HG02610 (cell line): ENCODE data around the gene MAGEA9B.
"Not testable (repeated sequence)": the region's sequence is repeated elsewhere in the genome, so short reads cannot be mapped to it uniquely, and the experiment has no call there.

Experiments used
- ATAC-seq: cut with Tn5 transposase; IDR thresholded peaks from one replicate; pipeline ENCODE4 v1.9.1; 2021; ENCODE audit warnings: mild to moderate bottlenecking, moderate library complexity; ENCODE audit not compliant: unreplicated experiment

The MAGEA9B gene

GRCh38 chrX:149572743-149573142 lies 14.5 kb downstream of the MAGEA9B start:
- no peak for ATAC-seq

GRCh38 chrX:149571770-149572169 lies 15.5 kb downstream of the MAGEA9B start:
- ATAC-seq, result no peak

GRCh38 chrX:149570668-149571067 lies 16.6 kb downstream of the MAGEA9B start:
- no peak for ATAC-seq

GRCh38 chrX:149569770-149570169 lies 17.5 kb downstream of the MAGEA9B start:
- peak; percentile 31 for ATAC-seq

GRCh38 chrX:149568701-149569296 lies 18.5 kb downstream of the MAGEA9B start:
- no peak for ATAC-seq

GRCh38 chrX:149567621-149568417 lies 19.4 kb downstream of the MAGEA9B start:
- ATAC-seq, result no peak

- no peak for ATAC-seq
These were observed 23.9 kb downstream of the MAGEA9B start for GRCh38 chrX:149563359-149563758.

GRCh38 chrX:149555251-149555650 lies 32.0 kb downstream of the MAGEA9B start:
- ATAC-seq, result not testable (repeated sequence)

GRCh38 chrX:149551939-149552248 lies 35.4 kb downstream of the MAGEA9B start:
- ATAC-seq, result not testable (repeated sequence)

- peak; percentile 70 for ATAC-seq
These were observed 35.9 kb downstream of the MAGEA9B start for GRCh38 chrX:149551245-149551938.

- ATAC-seq, result not testable (repeated sequence)
These were observed 36.8 kb downstream of the MAGEA9B start for GRCh38 chrX:149550454-149550853.

GRCh38 chrX:149549701-149550100 lies 37.6 kb downstream of the MAGEA9B start, which contains the start of gene HSFX3:
Gene HSFX3 (minus strand): TSS chrX:149549924. CDS start chrX:149549852, 72 bp downstream.
- ATAC-seq, result not testable (repeated sequence)

GRCh38 chrX:149547782-149548181 lies 39.5 kb downstream of the MAGEA9B start:
- ATAC-seq, result not testable (repeated sequence)

GRCh38 chrX:149546962-149547361 lies 40.3 kb downstream of the MAGEA9B start:
- ATAC-seq, result not testable (repeated sequence)

- ATAC-seq, result not testable (repeated sequence)
These were observed 41.4 kb downstream of the MAGEA9B start for GRCh38 chrX:149545545-149546543.

GRCh38 chrX:149541521-149542047 lies 45.7 kb downstream of the MAGEA9B start:
- no peak for ATAC-seq

GRCh38 chrX:149540621-149541520 lies 46.4 kb downstream of the MAGEA9B start, which contains the start of gene EOLA1:
Gene EOLA1 (plus strand): TSS chrX:149541012. CDS start chrX:149545631, 4,619 bp downstream.
- peak; percentile 79 for ATAC-seq

- ATAC-seq, result peak; percentile 18
These were observed 47.1 kb downstream of the MAGEA9B start for GRCh38 chrX:149540131-149540620.
